ENCODE measurements around the gene TBL1XR1. TPM values are rescaled to one million over a fixed set of nuclear protein-coding genes. Genes with fewer than 3 reads are reported as not detected.

Gene TBL1XR1
- total RNA-seq, 1 experiment from 2014 or later, result 77.6 TPM

DNA sequence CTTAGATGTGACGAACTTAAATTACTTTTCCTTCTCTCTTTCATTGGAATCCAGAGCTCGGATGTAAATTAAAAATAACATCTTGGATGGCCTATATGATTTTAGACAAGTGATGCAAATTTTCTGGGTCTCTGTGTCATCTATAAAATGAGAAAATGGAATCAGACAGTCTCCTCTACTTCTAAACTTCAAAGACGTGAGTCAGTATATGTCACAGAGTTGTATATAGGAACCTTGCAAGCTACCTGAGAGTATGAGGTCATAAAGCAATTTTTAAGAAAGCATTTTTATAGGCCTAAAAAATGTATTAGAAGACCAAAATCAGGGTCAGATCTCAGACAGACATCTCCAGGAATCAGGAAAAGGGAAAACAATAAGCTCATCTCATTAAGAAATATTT is 128.3 kb downstream of the TBL1XR1 start:
- CTCF ChIA-PET, result no interaction called here
- Histone ChIP-seq H3K4me1 (ENCODE audit: insufficient read depth, low read length) (peaks cover 7% of the 10 kb centered on the region; the same call in 1 of the 2 replicates), H3K79me2 (ENCODE audit: low read length) (peaks cover 95% of the 10 kb centered on the region), H3K9me3 (ENCODE audit: low read length) (no peaks in the 10 kb centered on the region), H3K9me2 (replicated peaks; ENCODE audit: low read length) (no peaks in the 10 kb centered on the region), H4K20me1 (ENCODE audit: low read length) (peaks cover 10% of the 10 kb centered on the region; the same call in 1 of the 2 replicates), H3K4me3 (ENCODE audit: low read length) (no peak overlapping the region), H3K27me3 (ENCODE audit: low read length) (no peaks in the 10 kb centered on the region), H2AFZ (ENCODE audit: low read length) (no peak overlapping the region), H3K4me2 (ENCODE audit: low read length) (no peak overlapping the region), H3K36me3 (ENCODE audit: low read depth, low read length) (no peaks in the 10 kb centered on the region), H3K27ac (ENCODE audit: low read length) (no peak overlapping the region), H3F3A (ENCODE audit: low read length, unreplicated experiment) (no peaks in the 10 kb centered on the region), H3K9ac (ENCODE audit: low read length) (no peak overlapping the region)
- POLR2A ChIA-PET (ENCODE audit: unreplicated experiment), result no interaction called here
- no TSS peak for BruUV-seq (replicated peaks)
- intact Hi-C loops (cut with micrococcal nuclease), result no loop called here
- TF ChIP-seq EZH2 (IDR thresholded peaks at IDR 0.05; ENCODE audit: low read length, unreplicated experiment), result no peak
- TF ChIP-seq, protein P1, sequence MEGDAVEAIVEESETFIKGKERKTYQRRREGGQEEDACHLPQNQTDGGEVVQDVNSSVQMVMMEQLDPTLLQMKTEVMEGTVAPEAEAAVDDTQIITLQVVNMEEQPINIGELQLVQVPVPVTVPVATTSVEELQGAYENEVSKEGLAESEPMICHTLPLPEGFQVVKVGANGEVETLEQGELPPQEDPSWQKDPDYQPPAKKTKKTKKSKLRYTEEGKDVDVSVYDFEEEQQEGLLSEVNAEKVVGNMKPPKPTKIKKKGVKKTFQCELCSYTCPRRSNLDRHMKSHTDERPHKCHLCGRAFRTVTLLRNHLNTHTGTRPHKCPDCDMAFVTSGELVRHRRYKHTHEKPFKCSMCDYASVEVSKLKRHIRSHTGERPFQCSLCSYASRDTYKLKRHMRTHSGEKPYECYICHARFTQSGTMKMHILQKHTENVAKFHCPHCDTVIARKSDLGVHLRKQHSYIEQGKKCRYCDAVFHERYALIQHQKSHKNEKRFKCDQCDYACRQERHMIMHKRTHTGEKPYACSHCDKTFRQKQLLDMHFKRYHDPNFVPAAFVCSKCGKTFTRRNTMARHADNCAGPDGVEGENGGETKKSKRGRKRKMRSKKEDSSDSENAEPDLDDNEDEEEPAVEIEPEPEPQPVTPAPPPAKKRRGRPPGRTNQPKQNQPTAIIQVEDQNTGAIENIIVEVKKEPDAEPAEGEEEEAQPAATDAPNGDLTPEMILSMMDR (conservative IDR thresholded peaks at IDR 0.05; ENCODE audit: low read depth, low read length), result no peak
- TF ChIP-seq EZH2phosphoT487 (IDR thresholded peaks at IDR 0.05; ENCODE audit: borderline replicate concordance, low read length), result no peak
- no peak for ATAC-seq
- no peak for DNase-seq

DNA sequence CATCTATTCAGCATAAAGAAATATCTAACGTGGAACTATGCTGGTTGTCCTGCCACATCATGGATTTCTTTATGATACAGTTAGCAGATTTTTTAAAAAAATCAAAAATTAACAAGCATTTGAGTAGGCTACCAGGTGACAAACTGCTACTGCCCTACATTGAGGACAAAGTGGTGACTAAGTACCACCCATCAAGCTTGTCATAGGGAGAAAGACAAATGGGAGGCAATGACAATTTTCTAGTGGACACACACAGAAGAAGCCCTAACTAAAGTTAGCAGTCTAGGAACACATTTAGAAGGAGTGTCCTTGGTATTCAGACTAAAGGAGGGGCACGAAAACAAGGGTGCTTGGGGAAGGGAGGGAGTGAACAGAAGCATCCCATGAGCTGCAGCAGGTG is 131.2 kb downstream of the TBL1XR1 start:
- Histone ChIP-seq H3K27me3 (ENCODE audit: low read length) (no peaks in the 10 kb centered on the region), H3K9ac (ENCODE audit: low read length) (no peak overlapping the region), H4K20me1 (ENCODE audit: low read length) (peaks cover 14% of the 10 kb centered on the region; the same call in 1 of the 2 replicates), H3K4me3 (ENCODE audit: low read length) (no peak overlapping the region), H3K27ac (ENCODE audit: low read length) (no peak overlapping the region), H3K9me2 (replicated peaks; ENCODE audit: low read length) (no peaks in the 10 kb centered on the region), H3F3A (ENCODE audit: low read length, unreplicated experiment) (no peaks in the 10 kb centered on the region), H3K9me3 (ENCODE audit: low read length) (no peaks in the 10 kb centered on the region), H3K36me3 (ENCODE audit: low read depth, low read length) (0 out of 2 replicates have a peak, but pooled peaks cover 4% of the 10 kb centered on the region), H3K4me1 (ENCODE audit: insufficient read depth, low read length) (peaks cover 14% of the 10 kb centered on the region; the same call in 1 of the 2 replicates), H2AFZ (ENCODE audit: low read length) (no peak overlapping the region), H3K79me2 (ENCODE audit: low read length) (peaks cover 94% of the 10 kb centered on the region), H3K4me2 (ENCODE audit: low read length) (no peak overlapping the region)
- ChIA-PET POLR2A (ENCODE audit: unreplicated experiment) (no interaction called here), CTCF (no interaction called here)
- DNase-seq (no peak), ATAC-seq (no peak)
- BruUV-seq (replicated peaks), result no TSS peak
- TF ChIP-seq, protein P1 (conservative IDR thresholded peaks at IDR 0.05; ENCODE audit: low read depth, low read length), result no peak
- TF ChIP-seq EZH2 (IDR thresholded peaks at IDR 0.05; ENCODE audit: low read length, unreplicated experiment), result no peak
- TF ChIP-seq EZH2phosphoT487 (IDR thresholded peaks at IDR 0.05; ENCODE audit: borderline replicate concordance, low read length), result no peak
- intact Hi-C loops (cut with micrococcal nuclease), result no loop called here

DNA sequence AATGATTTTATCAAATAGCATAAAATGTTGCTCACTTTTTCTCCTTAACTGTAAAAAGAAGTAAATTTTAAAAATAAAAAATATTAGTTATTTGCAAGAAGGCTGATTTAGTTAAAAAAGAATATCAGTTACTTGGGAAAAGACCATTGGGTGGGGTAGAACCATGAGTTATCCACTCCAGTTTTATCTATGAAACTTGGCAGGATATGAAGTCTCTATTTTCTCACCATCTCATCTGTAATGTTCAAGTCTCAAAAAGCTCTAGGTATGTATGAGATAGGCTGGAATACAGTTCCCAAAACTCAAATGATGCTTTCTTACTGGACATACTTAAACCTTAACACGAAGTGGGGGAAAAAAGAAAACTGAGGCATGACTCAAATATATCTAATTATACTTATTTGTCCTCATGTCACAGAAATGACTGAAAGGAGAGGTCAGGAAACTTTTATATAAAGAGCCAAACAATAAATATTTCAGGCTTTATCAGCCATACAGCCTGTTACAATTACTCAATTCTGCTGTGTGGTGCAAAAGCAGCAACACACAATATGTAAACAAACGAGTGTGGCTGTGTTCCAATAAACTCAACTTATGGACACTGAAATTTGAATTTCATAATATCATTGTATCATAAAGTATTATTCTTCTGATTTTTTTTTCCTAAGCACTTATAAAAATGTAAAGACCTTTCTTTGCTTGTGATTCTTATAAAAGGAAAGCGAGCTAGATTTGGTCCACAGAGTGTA is 131.8 kb downstream of the TBL1XR1 start:
- no peak for ATAC-seq

More for the DNA sequence above, 131.8 kb downstream of the TBL1XR1 start:
- H3K9ac ChIP-seq (ENCODE audit: low read length), result no peak overlapping the region
- peaks cover 14% of the 10 kb centered on the region; the same call in 1 of the 2 replicates for H4K20me1 ChIP-seq (ENCODE audit: low read length)
- ChIA-PET POLR2A (ENCODE audit: unreplicated experiment) (no interaction called here), CTCF (no interaction called here)
- H2AFZ ChIP-seq (ENCODE audit: low read length), result no peak overlapping the region
- H3K27ac ChIP-seq (ENCODE audit: low read length), result no peak overlapping the region
- 0 out of 2 replicates have a peak, but pooled peaks cover 4% of the 10 kb centered on the region for H3K36me3 ChIP-seq (ENCODE audit: low read depth, low read length)
- H3K4me1 ChIP-seq (ENCODE audit: insufficient read depth, low read length), result peaks cover 14% of the 10 kb centered on the region; the same call in 1 of the 2 replicates
- no peak for TF ChIP-seq EZH2phosphoT487 (IDR thresholded peaks at IDR 0.05; ENCODE audit: borderline replicate concordance, low read length)
- TF ChIP-seq, protein P1 (conservative IDR thresholded peaks at IDR 0.05; ENCODE audit: low read depth, low read length), result no peak
- TF ChIP-seq EZH2 (IDR thresholded peaks at IDR 0.05; ENCODE audit: low read length, unreplicated experiment), result no peak
- no peaks in the 10 kb centered on the region for H3K27me3 ChIP-seq (ENCODE audit: low read length)
- BruUV-seq (replicated peaks), result no TSS peak
- H3K4me2 ChIP-seq (ENCODE audit: low read length), result no peak overlapping the region
- H3K9me3 ChIP-seq (ENCODE audit: low read length), result no peaks in the 10 kb centered on the region
- no peak overlapping the region for H3K4me3 ChIP-seq (ENCODE audit: low read length)
- no peaks in the 10 kb centered on the region for H3F3A ChIP-seq (ENCODE audit: low read length, unreplicated experiment)
- no peak for DNase-seq
- H3K9me2 ChIP-seq (replicated peaks; ENCODE audit: low read length), result no peaks in the 10 kb centered on the region
- intact Hi-C loops (cut with micrococcal nuclease), result no loop called here
- H3K79me2 ChIP-seq (ENCODE audit: low read length), result peaks cover 96% of the 10 kb centered on the region

Data from PC-3 (cell line).